ENCODE measurements around the gene CATSPERE. TPM values are rescaled to one million over a fixed set of nuclear protein-coding genes. Genes with fewer than 3 reads are reported as not detected.

CATSPERE gene
- total RNA-seq, 1 experiment from 2014 or later, result 1.2 TPM

GRCh38 chr1:244424649-244425334, 36.3 kb upstream of the CATSPERE start:
- H3K9me2 ChIP-seq (ENCODE audit: insufficient read depth), result no peaks in the 10 kb centered on the region
- ChIA-PET CTCF (no interaction called here), POLR2A (ENCODE audit: unreplicated experiment) (interaction anchor here (0.6 kb wide), 1 partner anchor 452 kb away, joined by 3 read pairs; no protein-coding TSS in a partner anchor)
- no peak overlapping the region for H3K4me3 ChIP-seq
- no peaks in the 10 kb centered on the region for H4K20me1 ChIP-seq (ENCODE audit: insufficient read depth)
- H3K27me3 ChIP-seq (ENCODE audit: insufficient read depth, low read depth), result no peaks in the 10 kb centered on the region
- H3K4me1 ChIP-seq (replicated peaks; ENCODE audit: insufficient read depth), result no peaks in the 10 kb centered on the region
- H3K27ac ChIP-seq, result no peak overlapping the region
- H3K9me3 ChIP-seq (ENCODE audit: insufficient read depth, low read depth), result no peaks in the 10 kb centered on the region
- no peak overlapping the region for H2AFZ ChIP-seq
- DNase-seq, result no peak
- peaks cover 46% of the 10 kb centered on the region for H3K36me3 ChIP-seq (ENCODE audit: low read depth)
- H3F3A ChIP-seq (ENCODE audit: insufficient read depth, low read depth), result no peaks in the 10 kb centered on the region
- BruUV-seq (replicated peaks), result no TSS peak
- TF ChIP-seq, protein P1, sequence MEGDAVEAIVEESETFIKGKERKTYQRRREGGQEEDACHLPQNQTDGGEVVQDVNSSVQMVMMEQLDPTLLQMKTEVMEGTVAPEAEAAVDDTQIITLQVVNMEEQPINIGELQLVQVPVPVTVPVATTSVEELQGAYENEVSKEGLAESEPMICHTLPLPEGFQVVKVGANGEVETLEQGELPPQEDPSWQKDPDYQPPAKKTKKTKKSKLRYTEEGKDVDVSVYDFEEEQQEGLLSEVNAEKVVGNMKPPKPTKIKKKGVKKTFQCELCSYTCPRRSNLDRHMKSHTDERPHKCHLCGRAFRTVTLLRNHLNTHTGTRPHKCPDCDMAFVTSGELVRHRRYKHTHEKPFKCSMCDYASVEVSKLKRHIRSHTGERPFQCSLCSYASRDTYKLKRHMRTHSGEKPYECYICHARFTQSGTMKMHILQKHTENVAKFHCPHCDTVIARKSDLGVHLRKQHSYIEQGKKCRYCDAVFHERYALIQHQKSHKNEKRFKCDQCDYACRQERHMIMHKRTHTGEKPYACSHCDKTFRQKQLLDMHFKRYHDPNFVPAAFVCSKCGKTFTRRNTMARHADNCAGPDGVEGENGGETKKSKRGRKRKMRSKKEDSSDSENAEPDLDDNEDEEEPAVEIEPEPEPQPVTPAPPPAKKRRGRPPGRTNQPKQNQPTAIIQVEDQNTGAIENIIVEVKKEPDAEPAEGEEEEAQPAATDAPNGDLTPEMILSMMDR (conservative IDR thresholded peaks at IDR 0.05), result no peak
- TF ChIP-seq EZH2 (IDR thresholded peaks at IDR 0.05; ENCODE audit: low read depth), result no peak
- intact Hi-C loops (cut with micrococcal nuclease; ENCODE audit: unreplicated experiment), result no loop called here
- no peak overlapping the region for H3K4me2 ChIP-seq
- H3K79me2 ChIP-seq (ENCODE audit: low read depth), result no peaks in the 10 kb centered on the region; the same call in 1 of the 2 replicates

DNA sequence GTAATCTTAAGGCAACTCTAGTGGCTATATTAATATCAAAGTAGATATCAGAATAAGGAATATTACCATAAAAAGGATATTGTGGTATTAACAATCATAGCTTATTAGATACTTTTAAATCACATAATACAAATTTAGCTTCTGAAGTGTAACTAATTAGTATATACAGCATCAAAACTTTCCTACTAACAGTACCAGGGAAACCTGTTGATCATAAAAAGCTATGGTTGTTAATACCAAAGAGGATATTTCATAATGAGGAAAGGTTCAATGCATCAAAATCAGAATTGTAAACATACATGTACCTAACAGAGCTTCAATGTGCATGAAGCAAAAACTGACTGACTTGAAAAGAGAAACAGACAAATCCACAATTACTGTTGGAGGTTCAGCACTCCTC, 33.4 kb upstream of the CATSPERE start:
- CTCF ChIA-PET, result no interaction called here

DNA sequence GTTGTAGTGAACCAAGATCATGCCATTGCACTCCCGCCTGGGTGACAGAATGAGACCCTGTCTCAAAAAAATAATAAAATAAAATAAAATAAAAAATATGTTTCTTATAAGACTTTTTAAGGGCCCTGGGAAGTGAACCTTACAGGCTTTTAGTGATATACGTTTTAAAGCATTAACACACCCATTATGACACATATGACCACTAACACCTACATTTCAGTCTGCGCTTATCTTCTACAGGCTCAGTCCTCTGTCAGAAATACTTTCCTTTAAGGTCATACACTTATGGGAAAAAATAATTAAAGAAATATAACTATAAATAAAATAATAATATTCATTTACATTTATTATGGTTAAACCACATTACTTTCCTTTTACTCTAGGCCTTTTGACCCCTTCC, 31.3 kb upstream of the CATSPERE start:
- CTCF ChIA-PET, result interaction anchor here (0.6 kb wide), 1 partner anchor 636 kb away, joined by 4 read pairs; no protein-coding TSS in a partner anchor
- Histone ChIP-seq H3K4me2 (no peak overlapping the region), H3K4me1 (replicated peaks; ENCODE audit: insufficient read depth) (no peaks in the 10 kb centered on the region), H3K79me2 (ENCODE audit: low read depth) (no peaks in the 10 kb centered on the region; the same call in 1 of the 2 replicates), H3K36me3 (ENCODE audit: low read depth) (peaks cover 36% of the 10 kb centered on the region), H4K20me1 (ENCODE audit: insufficient read depth) (no peaks in the 10 kb centered on the region), H3F3A (ENCODE audit: insufficient read depth, low read depth) (peaks cover 3% of the 10 kb centered on the region; the same call in 1 of the 2 replicates), H3K9me3 (ENCODE audit: insufficient read depth, low read depth) (no peaks in the 10 kb centered on the region), H3K27ac (no peak overlapping the region), H2AFZ (no peak overlapping the region), H3K27me3 (ENCODE audit: insufficient read depth, low read depth) (no peaks in the 10 kb centered on the region), H3K4me3 (no peak overlapping the region), H3K9me2 (ENCODE audit: insufficient read depth) (no peaks in the 10 kb centered on the region)
- BruUV-seq (replicated peaks), result no TSS peak
- DNase-seq, result no peak
- POLR2A ChIA-PET (ENCODE audit: unreplicated experiment), result no interaction called here
- intact Hi-C loops (cut with micrococcal nuclease; ENCODE audit: unreplicated experiment), result no loop called here
- no peak for TF ChIP-seq EZH2 (IDR thresholded peaks at IDR 0.05; ENCODE audit: low read depth)
- TF ChIP-seq, protein P1 (conservative IDR thresholded peaks at IDR 0.05), result no peak

More for the DNA sequence above, 33.4 kb upstream of the CATSPERE start:
- no peak overlapping the region for H3K4me3 ChIP-seq
- POLR2A ChIA-PET (ENCODE audit: unreplicated experiment), result interaction anchor here (0.6 kb wide), 1 partner anchor 111 kb away, joined by 3 read pairs; no protein-coding TSS in a partner anchor
- BruUV-seq (replicated peaks), result no TSS peak
- H3K9me3 ChIP-seq (ENCODE audit: insufficient read depth, low read depth), result no peaks in the 10 kb centered on the region
- H3K79me2 ChIP-seq (ENCODE audit: low read depth), result no peaks in the 10 kb centered on the region; the same call in 1 of the 2 replicates
- no peak overlapping the region for H2AFZ ChIP-seq
- H4K20me1 ChIP-seq (ENCODE audit: insufficient read depth), result no peaks in the 10 kb centered on the region
- H3K4me1 ChIP-seq (replicated peaks; ENCODE audit: insufficient read depth), result no peaks in the 10 kb centered on the region
- TF ChIP-seq EZH2 (IDR thresholded peaks at IDR 0.05; ENCODE audit: low read depth), result no peak
- TF ChIP-seq, protein P1 (conservative IDR thresholded peaks at IDR 0.05), result no peak
- H3K27ac ChIP-seq, result no peak overlapping the region
- DNase-seq, result no peak
- H3K9me2 ChIP-seq (ENCODE audit: insufficient read depth), result no peaks in the 10 kb centered on the region
- peaks cover 53% of the 10 kb centered on the region for H3K36me3 ChIP-seq (ENCODE audit: low read depth)
- no peak overlapping the region for H3K4me2 ChIP-seq
- no peaks in the 10 kb centered on the region; the same call in 1 of the 2 replicates for H3F3A ChIP-seq (ENCODE audit: insufficient read depth, low read depth)
- no peaks in the 10 kb centered on the region for H3K27me3 ChIP-seq (ENCODE audit: insufficient read depth, low read depth)
- intact Hi-C loops (cut with micrococcal nuclease; ENCODE audit: unreplicated experiment), result no loop called here
